ENCODE measurements around the gene IMMP2L.

GRCh38 chr7:110790992-110791391 is 771.3 kb downstream of the IMMP2L start:
- TF ChIP-seq CTCF (IDR thresholded peaks at IDR 0.05; ENCODE audit: insufficient read depth, low read length, poor library complexity, severe bottlenecking) (no peak), EZH2phosphoT487 (conservative IDR thresholded peaks at IDR 0.05; ENCODE audit: low read length) (no peak)

All from SU-DHL-6 (cell line).